ENCODE measurements around the gene PTH2.

The PTH2 gene

GRCh38 chr19:49409441-49410029 is 13.7 kb downstream of the PTH2 start:
- DNase-seq (ENCODE audit: low spot score): no peak

DNA sequence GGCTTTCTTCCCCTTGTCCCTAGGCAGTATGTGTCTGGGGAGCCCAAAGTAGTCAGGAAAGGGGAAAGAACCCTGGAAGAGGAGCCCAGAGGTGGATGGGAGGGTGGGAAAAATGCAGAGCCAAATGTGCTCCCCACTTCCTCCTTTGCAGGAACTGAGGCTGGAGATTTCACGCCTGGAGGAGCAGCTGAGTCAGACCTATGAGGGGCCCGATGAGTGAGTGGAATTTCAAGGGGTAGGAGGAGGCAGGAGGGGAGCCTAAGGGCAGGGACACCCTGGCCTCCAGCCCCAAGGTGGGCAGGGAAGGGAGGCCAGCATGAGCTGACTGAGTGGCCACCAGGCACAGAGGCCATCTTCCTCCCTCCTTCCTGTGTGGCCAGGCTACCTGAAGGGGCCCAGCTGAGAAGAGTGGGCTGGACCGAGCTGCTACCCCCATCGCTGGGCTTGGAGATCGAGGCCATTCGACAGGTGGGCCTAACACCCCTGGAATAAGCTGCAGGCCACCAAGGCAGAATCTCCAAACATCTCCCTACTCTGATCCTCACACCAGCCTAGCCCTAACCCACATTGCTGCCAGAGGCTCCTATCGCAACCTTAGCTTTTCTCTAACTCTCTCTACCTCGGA is 14.3 kb downstream of the PTH2 start:
- no peak for DNase-seq (ENCODE audit: low spot score)

- no peak for DNase-seq (ENCODE audit: low spot score)
Measured at GRCh38 chr19:49407482-49408015, 15.7 kb downstream of the PTH2 start.

DNA sequence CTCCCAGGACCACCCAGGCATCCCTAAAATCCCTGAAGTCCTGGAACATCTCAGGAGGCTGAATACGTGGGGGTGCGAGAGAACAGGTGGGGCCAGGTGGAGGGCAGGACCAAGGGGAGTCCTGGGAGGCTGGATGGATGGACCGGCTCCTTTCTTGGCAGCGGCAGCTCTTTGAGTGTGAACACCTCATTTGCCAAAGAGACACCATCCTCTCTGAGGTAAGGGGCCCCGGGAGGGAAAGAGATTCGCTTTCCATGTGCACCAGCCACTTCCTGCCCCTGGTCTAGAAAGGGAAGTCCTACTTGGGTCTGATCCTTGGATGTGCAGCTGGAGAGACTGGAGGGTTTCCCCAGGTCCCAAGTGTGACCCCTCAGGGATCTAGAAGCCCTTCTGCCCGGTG is 16.2 kb downstream of the PTH2 start:
- DNase-seq (ENCODE audit: low spot score): no peak

DNA sequence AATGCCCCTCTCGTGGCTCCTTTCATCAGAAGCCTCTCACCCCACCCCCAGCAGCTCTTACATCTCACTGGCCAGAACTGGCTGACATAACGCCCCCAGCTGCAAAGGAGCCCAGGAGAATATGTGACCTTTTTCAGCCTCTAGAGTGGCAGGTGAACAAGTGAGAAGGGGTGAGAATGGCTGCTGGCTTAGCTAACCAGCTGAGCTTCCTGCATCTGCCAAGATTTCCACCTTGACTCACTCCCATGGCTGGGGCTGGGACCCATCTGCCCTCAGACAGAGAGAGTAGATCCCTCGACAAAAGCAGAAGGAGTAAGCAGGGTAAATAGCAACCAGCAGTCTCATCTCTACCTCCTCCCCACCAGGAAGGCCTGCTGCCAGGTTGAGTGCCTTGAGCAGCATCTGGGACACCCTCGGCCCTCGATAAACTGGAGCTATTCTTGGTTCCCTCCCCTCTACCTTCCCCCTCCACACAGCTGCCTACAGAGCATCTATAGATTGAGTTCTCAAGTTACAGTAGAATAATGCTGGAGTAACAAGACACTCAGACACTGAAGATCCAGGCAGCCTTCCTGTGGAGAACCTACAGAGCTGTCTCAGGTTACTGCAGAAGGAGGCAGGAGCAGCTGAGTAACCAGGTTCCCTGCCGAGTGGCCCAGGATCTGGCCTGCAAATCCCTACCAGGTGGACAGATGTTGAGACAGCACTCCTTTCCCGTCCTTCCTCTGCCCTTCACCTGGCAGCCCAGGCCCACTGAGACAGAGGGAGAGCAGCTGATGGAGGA is 19.6 kb downstream of the PTH2 start:
- DNase-seq (ENCODE audit: low spot score): no peak

DNA sequence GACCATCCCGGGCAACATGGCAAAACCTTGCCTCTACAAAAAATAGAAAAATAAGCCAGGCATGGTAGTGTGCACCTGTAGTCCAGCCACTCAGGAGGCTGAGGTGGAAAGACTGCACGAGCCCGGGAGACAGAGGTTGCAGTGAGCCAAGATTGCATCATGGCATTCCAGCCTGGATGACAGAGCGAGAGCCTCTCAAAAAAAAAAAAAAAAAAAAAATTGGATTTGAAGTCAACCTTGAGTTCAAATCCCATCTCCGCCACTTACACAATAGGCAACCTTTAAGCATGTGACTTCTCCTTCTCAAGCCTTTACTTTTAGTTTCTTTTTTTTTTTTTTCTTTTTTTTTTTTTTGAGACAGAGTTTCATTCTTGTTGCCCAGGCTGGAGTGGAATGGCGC is 23.2 kb downstream of the PTH2 start:
- DNase-seq (ENCODE audit: low spot score): no peak

- DNase-seq (ENCODE audit: low spot score): no peak
Measured at GRCh38 chr19:49398931-49399330, 24.3 kb downstream of the PTH2 start.

GRCh38 chr19:49398001-49398615 is 25.1 kb downstream of the PTH2 start:
- DNase-seq (ENCODE audit: low spot score): no peak

- no peak for DNase-seq (ENCODE audit: low spot score)
Measured at GRCh38 chr19:49396738-49397505, 26.3 kb downstream of the PTH2 start.

GRCh38 chr19:49395581-49396407 is 27.4 kb downstream of the PTH2 start:
- no peak for DNase-seq (ENCODE audit: low spot score)

DNA sequence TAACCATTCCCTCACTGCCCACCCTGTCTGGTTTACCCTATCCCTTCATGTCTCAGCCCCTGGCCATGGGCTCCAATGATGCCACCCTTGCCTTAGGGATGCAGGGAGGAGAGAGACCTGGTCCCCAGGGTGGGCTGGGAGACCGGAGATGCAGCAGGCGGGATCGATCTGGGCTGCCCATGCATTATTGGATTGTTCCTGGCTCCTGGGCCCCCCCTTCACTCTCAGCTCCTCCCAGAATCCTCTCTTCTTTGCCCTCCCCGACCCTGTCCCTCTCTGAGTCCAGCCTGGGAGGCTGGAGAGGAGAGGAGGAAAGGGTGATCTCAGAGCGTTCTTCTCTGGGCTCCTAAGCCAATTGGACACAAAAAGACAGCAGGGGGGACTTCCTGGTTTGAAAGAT is 29.4 kb downstream of the PTH2 start:
- no peak for DNase-seq (ENCODE audit: low spot score)

DNA sequence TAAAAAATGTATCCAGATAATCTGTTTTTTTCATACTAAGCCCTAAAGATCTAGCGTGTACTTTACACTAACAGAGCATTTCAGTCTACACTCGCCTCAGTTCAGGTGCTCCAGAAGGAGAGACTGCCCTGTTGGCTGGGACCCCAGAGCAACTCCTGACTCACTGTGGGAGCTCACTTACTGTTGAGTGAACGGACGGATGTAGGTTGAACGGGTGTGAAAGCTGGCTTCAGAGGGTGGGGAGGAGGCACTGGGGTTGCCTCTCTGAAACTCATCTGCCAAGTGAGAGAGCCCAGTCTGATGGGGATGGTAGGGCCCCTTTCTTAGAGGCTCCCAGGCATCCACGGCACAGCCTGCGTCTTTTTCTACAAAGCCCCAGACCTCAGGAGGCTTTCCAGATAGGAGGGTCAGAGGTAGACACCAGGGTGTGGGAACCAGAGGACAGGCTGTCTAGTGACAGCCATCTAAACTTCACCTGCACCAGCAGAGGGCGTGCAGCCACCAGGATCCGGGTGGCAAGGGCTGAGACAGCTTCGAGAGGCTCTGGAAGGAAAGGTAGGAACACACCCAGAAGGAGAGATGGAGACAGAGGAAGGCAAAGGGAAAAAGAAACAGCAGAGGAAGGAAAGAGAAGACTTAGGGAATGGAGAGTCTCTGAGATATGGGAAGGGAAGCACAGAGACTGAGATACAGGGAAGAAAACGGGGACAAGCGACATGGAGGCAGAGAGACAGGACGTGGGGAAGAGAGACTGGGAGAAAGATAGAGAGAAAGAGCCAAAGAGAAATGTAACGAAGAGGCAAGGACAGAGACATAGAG is 31.5 kb downstream of the PTH2 start:
- peak; percentile 81 for DNase-seq (ENCODE audit: low spot score)

GRCh38 chr19:49390929-49391359 is 32.3 kb downstream of the PTH2 start:
- no peak for DNase-seq (ENCODE audit: low spot score)

GRCh38 chr19:49390131-49390928 is 32.9 kb downstream of the PTH2 start:
- DNase-seq (ENCODE audit: low spot score): no peak

GRCh38 chr19:49389406-49389805 is 33.8 kb downstream of the PTH2 start:
- DNase-seq (ENCODE audit: low spot score): no peak

DNA sequence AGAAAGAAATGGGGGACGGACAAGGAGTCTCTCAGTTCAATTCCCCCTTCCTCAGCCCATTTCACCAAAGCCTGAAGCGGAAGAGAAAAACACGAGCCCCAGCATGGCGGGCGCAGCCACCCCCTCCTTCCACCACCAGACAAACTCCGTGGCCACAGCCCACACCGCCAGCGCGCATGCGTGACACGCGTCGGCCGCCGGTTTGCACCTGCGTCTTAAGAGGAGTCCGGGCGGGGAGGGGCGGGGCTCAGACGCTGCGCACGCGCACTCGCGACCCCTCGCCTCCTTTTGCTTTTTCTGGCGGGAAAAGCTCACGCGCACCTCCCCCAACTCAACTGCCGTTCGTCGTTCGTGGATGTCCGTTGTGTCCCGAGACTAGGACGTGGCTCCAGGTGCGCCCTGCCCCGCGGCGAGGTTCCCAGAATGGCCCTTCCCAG is 35.3 kb downstream of the PTH2 start, which contains the start of gene KASH5:
KASH5 (plus strand) TSS at position 314 of the 437 bp plus-strand sequence. CDS start 2,635 bp downstream, outside the sequence.
- DNase-seq (ENCODE audit: low spot score): no peak

- no peak for DNase-seq (ENCODE audit: low spot score)
Measured at GRCh38 chr19:49383599-49383998, 39.6 kb downstream of the PTH2 start.

DNA sequence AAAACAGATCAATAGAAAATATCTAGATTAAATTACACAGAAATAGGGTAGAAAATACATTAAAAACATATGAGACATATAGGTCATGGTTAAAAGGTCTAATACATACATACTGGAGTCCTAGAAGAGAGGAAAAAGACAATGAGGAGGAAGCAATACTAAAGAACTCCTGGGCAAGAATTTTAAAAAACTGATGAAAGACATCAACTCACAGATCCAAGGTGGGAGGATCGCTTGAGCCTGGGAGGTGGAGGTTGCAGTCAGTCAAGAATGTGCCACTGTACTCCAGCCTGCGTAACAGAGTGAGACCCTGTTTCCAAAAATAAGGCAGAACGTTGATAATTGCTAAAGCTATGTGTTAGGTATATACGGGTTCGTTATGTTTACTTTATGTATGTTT is 40.6 kb downstream of the PTH2 start:
- DNase-seq (ENCODE audit: low spot score): no peak

DNA sequence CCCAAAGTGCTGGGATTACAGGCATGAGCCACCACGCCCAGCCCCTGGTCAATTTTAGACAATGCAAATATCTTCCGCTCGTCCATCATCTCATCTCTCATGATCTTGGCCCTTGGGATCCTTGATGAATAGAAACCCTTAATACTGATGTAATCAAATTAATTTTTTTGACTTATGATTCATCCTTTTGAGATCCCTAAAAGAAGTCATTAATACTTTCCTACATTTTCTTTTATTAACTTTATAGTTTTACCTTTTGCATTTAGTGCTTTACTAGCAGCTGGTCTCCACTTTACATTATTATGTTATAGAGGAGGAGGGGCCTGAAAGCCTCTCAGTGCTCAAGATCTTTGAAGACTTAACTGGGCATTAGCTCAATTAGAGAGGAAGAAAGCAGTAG is 42.9 kb downstream of the PTH2 start:
- DNase-seq (ENCODE audit: low spot score): no peak
